ENCODE measurements around the gene RBM44.
A peak's percentile ranks its signal among the peaks of the same experiment; 100 is the strongest.
"Not testable (repeated sequence)": the region's sequence is repeated elsewhere in the genome, so short reads cannot be mapped to it uniquely, and the experiment has no call there.

RBM44 gene, protein sequence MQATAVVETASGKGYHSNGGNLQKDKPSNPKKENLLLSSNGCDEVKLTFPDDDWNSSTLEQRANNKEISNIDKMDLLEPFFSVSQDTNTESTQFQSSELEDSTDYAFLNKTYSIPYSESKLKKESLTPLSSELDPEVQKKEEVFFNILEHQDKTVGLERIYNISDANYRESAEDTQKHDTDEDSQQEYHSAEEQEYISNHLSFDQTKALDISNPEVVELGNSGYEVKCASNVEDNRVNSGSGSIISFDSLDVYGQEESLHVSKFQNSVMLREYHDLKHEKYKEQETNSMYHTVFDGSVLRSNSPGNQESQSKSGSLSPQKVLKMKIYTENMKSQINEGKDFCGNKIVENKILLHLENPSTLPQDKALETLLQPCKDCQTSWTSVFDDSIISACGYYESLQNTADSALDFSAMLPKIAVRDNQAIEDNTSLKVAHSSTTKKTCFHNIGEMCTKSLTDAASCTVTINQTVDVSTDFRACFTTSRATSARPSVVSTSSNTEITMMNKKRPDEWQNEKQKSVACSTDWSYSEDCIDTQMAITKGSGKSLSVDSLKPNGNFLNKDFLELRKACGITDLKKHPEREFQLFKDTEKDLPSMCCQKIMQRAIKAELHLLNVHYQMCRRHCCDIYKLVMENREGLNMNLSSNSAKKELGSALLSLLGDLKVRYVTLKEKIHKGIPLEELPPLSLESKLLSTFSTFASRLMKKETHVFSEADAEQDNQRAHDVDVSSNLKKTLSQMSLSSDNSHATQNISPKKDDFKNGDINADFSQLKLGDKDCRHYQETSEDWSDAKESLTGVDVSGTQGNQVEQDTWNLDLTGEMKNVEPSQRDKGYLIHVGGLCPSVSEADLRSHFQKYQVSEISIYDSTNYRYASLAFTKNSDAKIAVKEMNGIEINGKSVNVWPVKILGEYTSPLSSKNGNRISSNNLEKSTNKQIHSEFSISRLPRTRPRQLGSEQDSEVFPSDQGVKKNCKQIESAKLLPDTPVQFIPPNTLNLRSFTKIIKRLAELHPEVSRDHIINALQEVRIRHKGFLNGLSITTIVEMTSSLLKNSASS

DNA sequence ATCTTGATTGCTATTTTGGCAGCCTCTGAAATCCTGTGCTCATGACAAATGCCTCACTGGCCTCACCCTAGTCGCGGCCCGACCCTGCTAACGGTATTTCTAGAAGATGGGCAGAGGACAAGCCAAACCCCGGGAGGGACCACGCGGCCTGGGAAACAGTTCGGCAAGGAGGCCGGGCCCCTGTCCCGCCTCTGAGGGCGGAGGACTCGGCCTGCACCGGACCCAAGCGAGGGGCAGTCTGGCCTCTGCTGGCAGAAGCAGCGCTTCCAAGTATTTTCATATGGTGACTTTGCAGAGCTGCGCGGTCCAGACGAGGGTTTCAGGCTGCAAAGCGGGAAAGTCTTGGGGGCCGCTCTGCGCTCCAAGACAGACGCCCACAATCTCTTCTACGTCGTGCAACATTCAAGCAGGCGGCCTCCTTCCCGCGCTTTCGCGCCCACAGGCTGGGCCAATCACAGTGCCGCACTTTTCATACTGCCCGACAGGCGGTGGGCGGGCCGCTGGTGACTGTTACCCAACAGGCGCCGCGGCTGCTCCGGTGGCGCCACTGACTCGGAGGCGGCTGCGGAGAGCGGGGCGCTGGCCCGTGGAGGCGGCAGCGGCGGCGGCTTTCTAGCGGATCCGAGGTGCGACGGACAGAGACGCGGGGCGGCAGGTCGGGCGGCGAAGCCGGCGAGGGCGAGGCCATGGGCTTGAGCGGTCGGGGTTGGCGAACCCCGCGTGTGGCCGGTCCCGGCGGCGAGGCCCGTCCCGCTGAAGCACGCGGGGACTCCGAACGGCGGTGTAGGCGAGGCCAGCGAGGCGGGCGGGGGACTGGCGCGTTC lies at the start of gene RBM44:
TSS of gene RBM44 (plus strand) at position 544 of the 824 bp plus-strand sequence. CDS start 14,831 bp downstream, outside the sequence.
- H3K4me3 Mint-ChIP-seq, result no peak within 1 kb of the TSS
- DNase-seq (ENCODE audit: low spot score in 2 of 2), result no peak
- H3K36me3 Mint-ChIP-seq, result no peaks in the 10 kb centered on the region
- H3K4me1 Mint-ChIP-seq, result no peaks in the 10 kb centered on the region
- no peaks in the 10 kb centered on the region for H3K9me3 Mint-ChIP-seq
- H3K27ac Mint-ChIP-seq, result no peak within 1 kb of the TSS
- no peak for ATAC-seq

DNA sequence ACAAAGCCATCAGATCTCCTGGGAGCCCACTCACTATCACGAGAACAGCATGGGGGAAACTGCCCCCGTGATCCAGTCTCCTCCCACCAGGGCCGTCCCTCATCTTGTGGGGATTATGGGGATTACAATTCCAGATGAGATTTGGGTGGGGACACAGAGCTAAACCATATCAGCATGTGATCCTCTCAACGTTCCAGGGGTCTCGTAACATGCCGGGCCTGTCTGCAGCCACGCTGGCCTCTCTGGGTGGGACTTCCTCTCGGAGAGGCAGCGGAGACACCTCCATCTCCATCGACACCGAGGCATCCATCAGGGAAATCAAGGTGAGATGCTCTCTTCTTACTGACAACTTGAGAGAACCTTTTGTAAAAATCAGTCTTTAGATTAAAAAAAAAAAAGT lies 49.6 kb upstream of the RBM44 start:
- ATAC-seq, result no peak
- no peaks in the 10 kb centered on the region for H3K9me3 Mint-ChIP-seq
- peak overlapping the region; percentile 37 for H3K27ac Mint-ChIP-seq

DNA sequence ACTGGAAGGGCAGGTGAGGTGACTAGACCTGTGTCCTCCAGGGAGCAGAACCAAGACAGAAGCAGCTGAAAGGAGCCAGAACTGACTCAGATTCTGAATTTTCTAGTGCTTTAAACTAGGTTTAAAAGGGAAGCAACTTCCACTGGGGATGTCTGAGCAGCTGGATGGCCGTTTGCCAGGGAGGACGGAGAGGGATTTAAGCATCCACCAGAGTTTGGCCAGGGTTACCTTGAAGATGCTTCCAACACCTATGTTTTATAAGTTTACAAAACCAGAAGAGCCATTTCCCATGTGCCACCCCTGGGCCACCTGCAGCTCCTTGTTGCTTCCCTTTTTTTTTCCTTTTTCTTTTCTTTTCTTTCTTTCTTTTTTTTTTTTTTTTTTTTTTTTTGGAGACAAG lies 48.6 kb upstream of the RBM44 start:
- H3K4me1 Mint-ChIP-seq, result peaks cover 34% of the 10 kb centered on the region
- no peak for DNase-seq (ENCODE audit: low spot score in 2 of 2)
- H3K9me3 Mint-ChIP-seq, result no peaks in the 10 kb centered on the region
- no peak for ATAC-seq
- H3K4me3 Mint-ChIP-seq, result no peak overlapping the region
- peaks cover 96% of the 10 kb centered on the region for H3K36me3 Mint-ChIP-seq
- no peak overlapping the region for H3K27ac Mint-ChIP-seq

More for the DNA sequence above, 49.6 kb upstream of the RBM44 start:
- no peak overlapping the region for H3K4me3 Mint-ChIP-seq
- DNase-seq (ENCODE audit: low spot score in 2 of 2), result no peak
- peaks cover 38% of the 10 kb centered on the region for H3K4me1 Mint-ChIP-seq
- peaks cover 96% of the 10 kb centered on the region for H3K36me3 Mint-ChIP-seq

DNA sequence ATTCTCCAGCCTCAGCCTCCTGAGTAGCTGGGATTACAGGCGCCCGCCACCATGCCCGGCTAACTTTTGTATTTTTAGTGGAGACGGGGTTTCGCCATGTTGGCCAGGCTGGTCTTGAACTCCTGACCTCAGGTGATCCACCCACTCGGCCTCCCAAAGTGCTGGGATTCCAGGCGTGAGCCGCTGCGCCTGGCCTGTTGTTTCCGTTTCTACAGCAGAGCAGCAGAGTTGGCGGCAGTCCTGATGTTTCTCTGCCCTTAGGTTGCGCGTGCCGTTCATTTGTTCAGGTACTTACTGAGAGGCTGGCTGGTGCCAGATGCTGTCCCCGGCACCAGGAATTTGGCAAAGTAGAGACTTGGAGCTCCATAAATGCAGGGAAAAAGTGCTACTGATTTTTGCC lies 48.1 kb upstream of the RBM44 start:
- peaks cover 96% of the 10 kb centered on the region for H3K36me3 Mint-ChIP-seq
- H3K27ac Mint-ChIP-seq; H3K9me3 Mint-ChIP-seq; ATAC-seq; DNase-seq (ENCODE audit: low spot score in 2 of 2); H3K4me3 Mint-ChIP-seq: not testable (repeated sequence)
- peaks cover 30% of the 10 kb centered on the region for H3K4me1 Mint-ChIP-seq

DNA sequence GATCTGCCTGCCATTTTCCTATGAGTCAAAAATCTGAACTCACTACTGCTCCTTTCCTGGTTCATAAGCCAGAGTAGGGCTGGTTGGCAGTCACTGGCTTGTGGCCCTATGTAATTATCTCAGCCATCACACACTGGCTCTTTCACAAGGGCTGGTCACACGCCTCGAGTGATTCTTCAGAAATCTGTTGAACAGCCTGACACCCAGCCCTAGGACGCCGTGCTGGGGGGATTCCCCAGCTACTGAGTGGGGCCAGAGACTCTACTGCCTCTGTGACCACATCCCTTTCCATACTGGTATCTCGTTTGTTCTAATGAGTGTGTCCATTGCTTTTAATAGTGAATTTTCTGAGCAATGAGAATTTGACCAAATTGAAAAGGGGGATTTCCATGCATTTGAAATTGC lies 45.8 kb upstream of the RBM44 start:
- Mint-ChIP-seq H3K9me3 (no peaks in the 10 kb centered on the region), H3K4me1 (peaks cover 30% of the 10 kb centered on the region), H3K27ac (peak overlapping the region; percentile 82), H3K36me3 (peaks cover 100% of the 10 kb centered on the region), H3K4me3 (peak overlapping the region; percentile 30)
- ATAC-seq (peak; percentile 100), DNase-seq (ENCODE audit: low spot score in 2 of 2) (peak; percentile 29 to 73)

DNA sequence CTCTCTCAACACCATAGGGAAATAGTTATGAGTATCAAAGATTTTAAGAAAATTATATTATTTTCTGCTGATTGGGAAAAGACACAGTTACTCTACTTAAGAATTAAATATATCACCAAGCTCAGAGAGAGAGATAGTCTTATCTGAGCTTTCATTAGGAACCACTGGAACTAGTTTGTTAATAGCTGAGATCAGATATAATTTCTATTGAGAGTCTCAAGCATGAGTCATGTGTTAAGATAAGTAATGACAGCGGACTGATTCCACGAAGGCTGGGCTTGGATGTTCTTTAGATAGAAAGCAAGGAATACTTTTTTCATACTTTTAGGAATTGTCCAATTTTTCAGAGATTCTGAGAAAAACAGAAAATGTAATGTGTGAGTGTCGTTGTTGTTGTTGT lies 44.4 kb upstream of the RBM44 start:
- no peak overlapping the region for H3K4me3 Mint-ChIP-seq
- H3K9me3 Mint-ChIP-seq, result no peaks in the 10 kb centered on the region
- ATAC-seq (no peak), DNase-seq (ENCODE audit: low spot score in 2 of 2) (no peak)
- H3K36me3 Mint-ChIP-seq, result peaks cover 100% of the 10 kb centered on the region
- peaks cover 30% of the 10 kb centered on the region for H3K4me1 Mint-ChIP-seq
- H3K27ac Mint-ChIP-seq, result peak overlapping the region; percentile 82

DNA sequence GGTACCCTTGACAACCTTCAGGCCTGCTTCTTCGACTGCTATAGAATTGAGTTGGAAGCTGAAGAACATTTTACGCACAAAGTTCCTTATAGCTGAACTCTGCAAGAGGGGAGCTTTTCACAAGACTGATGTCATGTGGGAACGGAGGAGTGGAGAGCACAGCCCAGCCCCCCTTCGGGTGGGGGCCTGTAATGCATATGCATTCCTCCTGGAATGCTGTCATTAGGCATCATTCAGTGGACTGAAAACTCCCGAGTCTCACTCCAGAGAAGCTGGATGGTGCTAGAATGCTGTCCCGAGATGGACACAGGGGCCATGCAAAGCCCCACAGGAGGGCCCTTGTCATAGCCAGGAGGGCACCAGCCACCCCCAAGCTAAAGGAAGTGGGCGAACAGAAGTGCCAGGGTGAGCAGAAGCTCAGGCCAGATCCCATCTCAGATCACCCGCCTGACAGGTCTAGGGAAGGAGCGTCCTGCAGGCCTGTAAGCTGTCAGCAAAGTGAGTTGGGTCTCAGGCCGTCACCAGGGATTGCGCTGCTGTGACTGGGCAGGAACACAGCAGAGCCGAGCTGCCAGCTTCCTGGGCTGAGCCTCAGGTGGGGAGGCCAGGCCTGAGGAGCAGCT lies 43.8 kb upstream of the RBM44 start:
- ATAC-seq, result no peak
- no peak overlapping the region for H3K4me3 Mint-ChIP-seq
- peaks cover 100% of the 10 kb centered on the region for H3K36me3 Mint-ChIP-seq
- no peak for DNase-seq (ENCODE audit: low spot score in 2 of 2)
- no peak overlapping the region for H3K27ac Mint-ChIP-seq
- H3K9me3 Mint-ChIP-seq, result no peaks in the 10 kb centered on the region
- peaks cover 25% of the 10 kb centered on the region for H3K4me1 Mint-ChIP-seq

DNA sequence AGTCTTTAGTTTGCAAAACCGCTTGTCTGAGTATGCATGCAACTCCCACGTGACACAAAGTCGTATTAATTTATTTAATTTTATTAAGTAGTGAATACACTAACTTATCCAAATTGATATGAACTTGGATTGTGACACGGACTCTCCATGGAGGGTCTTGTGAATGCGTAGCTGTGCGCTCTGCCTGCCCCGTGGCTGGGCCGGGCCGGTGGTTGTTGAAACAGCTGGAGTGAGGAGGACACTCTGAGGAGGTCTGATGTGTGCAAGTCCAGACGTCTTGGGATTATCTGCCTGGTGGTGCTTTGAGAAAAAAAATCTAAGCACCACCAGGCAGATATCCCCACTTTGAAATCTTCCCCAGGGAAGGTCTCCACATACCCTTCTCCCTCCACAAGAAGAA lies 41.0 kb upstream of the RBM44 start:
- H3K36me3 Mint-ChIP-seq, result peaks cover 100% of the 10 kb centered on the region
- H3K4me3 Mint-ChIP-seq, result no peak overlapping the region
- ATAC-seq (no peak), DNase-seq (ENCODE audit: low spot score in 2 of 2) (no peak)
- no peaks in the 10 kb centered on the region for H3K9me3 Mint-ChIP-seq
- no peak overlapping the region for H3K27ac Mint-ChIP-seq
- H3K4me1 Mint-ChIP-seq, result peaks cover 14% of the 10 kb centered on the region

DNA sequence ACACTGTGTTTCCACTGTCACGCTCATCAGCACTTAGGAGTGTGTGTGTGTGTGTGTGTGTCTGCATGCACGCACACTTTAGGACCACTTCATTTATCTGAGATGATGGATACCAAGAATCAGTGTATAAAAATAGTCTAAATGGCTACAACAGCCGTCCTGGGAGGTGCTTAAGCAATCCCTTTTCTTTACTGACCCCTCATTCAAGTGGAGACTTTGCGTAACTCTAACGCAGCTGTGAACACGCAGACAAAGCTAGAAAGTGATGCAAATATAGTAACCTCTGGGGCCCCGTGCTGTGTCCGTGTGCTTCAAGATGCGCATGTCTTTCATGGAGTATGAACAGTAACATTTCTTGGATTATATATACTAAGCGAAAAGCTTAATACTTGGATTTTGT lies 40.4 kb upstream of the RBM44 start:
- DNase-seq (ENCODE audit: low spot score in 2 of 2), result no peak

DNA sequence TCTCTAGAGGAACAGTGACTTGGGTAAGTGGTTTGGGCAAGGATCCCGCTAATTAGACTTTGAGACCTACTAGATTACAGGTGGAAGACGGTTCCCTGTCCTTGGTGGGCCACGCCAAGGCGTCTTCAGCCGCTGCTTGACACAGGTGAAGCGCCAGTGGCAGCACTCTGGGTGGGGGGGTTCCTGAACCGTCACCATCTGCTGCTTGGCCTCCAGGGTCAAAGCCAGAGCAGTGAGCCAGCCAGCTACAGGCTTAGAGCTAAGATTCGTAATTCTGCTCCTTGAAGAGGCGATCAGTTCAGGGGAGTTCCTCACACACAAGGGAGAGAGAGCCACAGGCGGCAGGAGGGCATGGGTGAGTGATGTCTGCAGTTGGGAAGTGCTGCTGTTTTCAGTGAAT lies 39.4 kb upstream of the RBM44 start:
- H3K9me3 Mint-ChIP-seq, result no peaks in the 10 kb centered on the region
- ATAC-seq (no peak), DNase-seq (ENCODE audit: low spot score in 2 of 2) (no peak)
- H3K4me3 Mint-ChIP-seq, result no peak overlapping the region
- H3K27ac Mint-ChIP-seq, result no peak overlapping the region
- H3K36me3 Mint-ChIP-seq, result peaks cover 100% of the 10 kb centered on the region
- peaks cover 20% of the 10 kb centered on the region for H3K4me1 Mint-ChIP-seq

More for the DNA sequence above, 40.4 kb upstream of the RBM44 start:
- no peak overlapping the region for H3K27ac Mint-ChIP-seq
- H3K36me3 Mint-ChIP-seq, result peaks cover 100% of the 10 kb centered on the region
- no peak overlapping the region for H3K4me3 Mint-ChIP-seq
- peaks cover 14% of the 10 kb centered on the region for H3K4me1 Mint-ChIP-seq
- H3K9me3 Mint-ChIP-seq, result no peaks in the 10 kb centered on the region
- no peak for ATAC-seq

DNA sequence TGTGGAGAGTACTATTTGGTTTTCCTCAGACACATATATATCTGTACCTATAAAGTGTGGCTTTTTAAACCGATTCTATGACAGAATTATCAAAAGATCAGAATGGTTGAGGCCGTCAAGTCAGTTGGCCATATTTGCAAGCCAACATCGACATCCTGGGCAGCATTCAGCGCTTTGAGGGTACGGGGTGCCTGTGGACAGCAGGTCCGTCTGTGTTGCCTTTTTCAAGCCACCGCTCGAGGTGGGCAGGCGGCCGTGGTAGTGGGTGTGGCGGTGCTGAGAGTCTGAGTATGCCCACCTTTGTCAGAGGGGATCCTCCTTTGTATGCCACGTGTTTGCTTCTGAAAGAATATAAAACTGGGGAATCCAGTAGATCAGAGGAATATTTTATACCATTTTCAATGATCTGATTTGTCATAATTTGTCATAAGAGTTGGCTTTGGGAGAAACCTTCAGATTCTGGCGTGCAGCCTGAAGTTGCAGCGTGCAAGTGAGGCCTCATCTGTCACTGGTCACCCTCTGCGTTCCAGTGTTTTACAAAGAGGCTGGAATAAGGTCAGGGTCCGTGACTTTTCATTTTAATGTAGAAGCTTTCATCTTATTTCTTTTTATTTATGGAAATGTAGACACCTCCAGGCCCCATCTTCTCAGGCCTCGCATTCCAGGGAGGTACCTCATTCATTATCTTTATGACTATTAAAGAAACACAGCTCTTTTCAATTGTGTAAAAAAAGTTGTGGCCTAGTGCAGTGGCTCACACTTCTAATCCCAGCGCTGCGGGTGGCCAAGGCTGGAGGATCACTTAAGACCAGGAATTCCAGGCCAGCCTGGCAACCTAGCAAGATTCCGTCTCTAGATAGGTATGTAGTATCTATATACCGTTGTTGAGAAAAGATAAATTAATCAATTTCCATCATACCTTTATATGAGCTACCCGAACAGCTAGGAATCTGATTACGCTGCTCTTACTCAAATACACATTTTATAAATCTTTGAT lies 37.8 kb upstream of the RBM44 start:
- H3K27ac Mint-ChIP-seq, result peak overlapping the region; percentile 12
- ATAC-seq, result no peak
- H3K9me3 Mint-ChIP-seq, result no peaks in the 10 kb centered on the region
- H3K4me3 Mint-ChIP-seq, result no peak overlapping the region
- no peak for DNase-seq (ENCODE audit: low spot score in 2 of 2)
- H3K4me1 Mint-ChIP-seq, result peaks cover 20% of the 10 kb centered on the region
- peaks cover 100% of the 10 kb centered on the region for H3K36me3 Mint-ChIP-seq

DNA sequence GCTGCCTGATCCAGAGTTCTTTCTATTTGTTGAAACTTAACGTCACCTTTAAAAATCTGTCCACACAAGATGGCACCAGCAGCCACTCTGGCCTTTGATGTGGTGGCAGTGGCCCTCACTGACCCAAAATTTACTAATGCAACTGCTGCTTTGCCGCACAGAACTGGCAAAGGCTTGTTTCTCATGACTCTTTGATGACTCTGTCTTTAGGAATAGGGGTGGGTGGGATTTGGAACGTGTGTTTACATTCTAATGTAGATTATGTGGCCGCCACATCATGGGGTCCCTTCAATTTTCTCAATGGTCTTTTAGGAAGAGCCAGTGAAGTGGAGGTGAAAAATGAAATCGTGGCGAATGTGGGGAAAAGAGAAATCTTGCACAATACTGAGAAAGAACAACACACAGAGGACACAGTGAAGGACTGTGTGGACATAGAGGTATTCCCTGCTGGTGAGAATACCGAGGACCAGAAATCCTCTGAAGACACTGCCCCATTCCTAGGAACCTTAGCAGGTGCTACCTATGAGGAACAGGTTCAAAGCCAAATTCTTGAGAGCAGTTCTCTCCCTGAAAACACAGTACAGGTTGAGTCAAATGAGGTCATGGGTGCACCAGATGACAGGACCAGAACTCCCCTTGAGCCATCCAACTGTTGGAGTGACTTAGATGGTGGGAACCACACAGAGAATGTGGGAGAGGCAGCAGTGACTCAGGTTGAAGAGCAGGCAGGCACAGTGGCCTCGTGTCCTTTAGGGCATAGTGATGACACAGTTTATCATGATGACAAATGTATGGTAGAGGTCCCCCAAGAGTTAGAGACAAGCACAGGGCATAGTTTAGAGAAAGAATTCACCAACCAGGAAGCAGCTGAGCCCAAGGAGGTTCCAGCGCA lies 36.0 kb upstream of the RBM44 start:
- DNase-seq (ENCODE audit: low spot score in 2 of 2); H3K9me3 Mint-ChIP-seq; H3K4me3 Mint-ChIP-seq: not testable (repeated sequence)
- peak; percentile 92 for ATAC-seq
- H3K4me1 Mint-ChIP-seq, result peaks cover 20% of the 10 kb centered on the region
- peak overlapping the region; percentile 58 for H3K27ac Mint-ChIP-seq
- H3K36me3 Mint-ChIP-seq, result peaks cover 100% of the 10 kb centered on the region

DNA sequence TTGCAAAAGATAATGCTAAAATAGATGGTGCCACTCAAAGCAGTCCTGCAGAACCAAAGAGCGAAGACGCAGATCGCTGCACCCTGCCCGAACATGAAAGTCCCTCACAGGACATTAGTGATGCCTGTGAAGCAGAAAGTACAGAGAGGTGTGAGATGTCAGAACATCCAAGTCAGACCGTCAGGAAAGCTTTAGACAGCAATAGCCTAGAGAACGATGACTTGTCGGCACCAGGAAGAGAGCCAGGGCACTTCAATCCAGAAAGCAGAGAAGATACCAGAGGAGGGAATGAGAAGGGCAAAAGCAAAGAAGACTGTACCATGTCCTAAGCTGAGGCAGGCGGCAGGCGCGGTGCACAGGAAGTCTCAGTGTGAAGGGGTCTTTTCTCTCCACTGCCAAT lies 34.8 kb upstream of the RBM44 start:
- ATAC-seq, result no peak
- Mint-ChIP-seq H3K27ac (peak overlapping the region; percentile 58), H3K36me3 (peaks cover 100% of the 10 kb centered on the region), H3K4me3 (no peak overlapping the region), H3K9me3 (no peaks in the 10 kb centered on the region), H3K4me1 (peaks cover 20% of the 10 kb centered on the region)
- no peak for DNase-seq (ENCODE audit: low spot score in 2 of 2)

All from stimulated activated effector memory CD8-positive, alpha-beta T cell treated with anti-CD3 and anti-CD28 coated beads, Interleukin-12 subunit alpha, Interleukin-12 subunit beta, amount 100 ng/mL, for 72 hours (primary cell).